HG02970 (cell line): ENCODE results near the gene LMLN.
"Not testable (repeated sequence)": the region's sequence is repeated elsewhere in the genome, so short reads cannot be mapped to it uniquely, and the experiment has no call there.

Experiments
- ATAC-seq: cut with Tn5 transposase; IDR thresholded peaks from one replicate; pipeline ENCODE4 v1.9.1; 2021; ENCODE audit warnings: mild to moderate bottlenecking, moderate library complexity, moderate number of reproducible peaks; ENCODE audit not compliant: unreplicated experiment, low FRiP score

LMLN gene

DNA sequence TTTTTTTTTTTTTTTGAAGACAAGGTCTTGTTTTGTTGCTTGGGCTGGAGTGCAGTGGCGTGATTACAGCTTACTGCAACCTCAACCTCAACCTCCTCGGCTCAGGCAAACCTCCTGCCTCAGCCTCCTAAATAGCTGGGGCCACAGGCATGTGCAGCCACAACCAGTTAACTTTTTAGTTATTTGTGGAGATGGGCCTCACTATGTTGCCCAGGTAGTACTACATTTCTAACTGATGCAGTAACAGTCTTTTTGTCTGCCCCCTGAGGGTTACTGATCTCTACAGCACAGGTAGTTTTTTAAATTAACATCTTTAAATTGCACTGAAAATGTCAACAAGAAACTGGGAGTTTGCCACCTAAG, 3.4 kb upstream of the LMLN start:
- no peak for ATAC-seq

DNA sequence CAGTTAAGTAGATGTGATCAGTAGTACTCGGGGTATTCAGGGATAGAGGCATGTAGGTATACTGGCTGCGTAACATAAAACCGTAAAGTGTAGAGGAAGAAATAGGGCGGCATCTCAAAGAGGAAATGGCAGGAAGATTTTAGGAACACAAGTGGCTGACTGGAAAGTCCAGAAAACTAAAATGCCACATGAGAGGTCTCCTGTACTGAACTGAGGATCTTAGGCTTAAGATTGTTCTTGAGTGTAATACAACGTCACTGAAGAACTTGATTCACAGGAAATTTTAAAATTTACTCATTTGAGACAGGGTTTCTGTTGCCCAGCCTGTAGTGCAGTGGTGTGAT, 2.3 kb upstream of the LMLN start:
- no peak for ATAC-seq

DNA sequence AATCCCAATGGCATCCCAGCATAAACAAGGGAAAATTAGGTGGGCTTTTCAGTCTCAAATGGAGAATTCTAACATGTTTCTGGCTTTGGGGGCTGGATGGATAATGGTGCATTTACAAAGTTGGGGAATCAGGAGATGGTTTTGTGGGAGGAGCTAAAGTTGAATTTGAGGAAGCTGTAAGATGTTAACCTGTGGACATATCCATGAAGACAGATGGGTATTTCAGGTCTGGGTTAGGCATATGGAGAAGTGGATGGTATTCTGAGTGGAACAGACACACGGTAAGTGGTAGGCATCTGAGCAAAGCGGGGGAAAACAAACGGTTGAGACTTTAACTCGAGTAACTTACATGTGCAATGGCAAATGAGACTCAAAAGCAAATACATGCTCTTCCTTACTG, 1.7 kb upstream of the LMLN start:
- ATAC-seq: no peak

DNA sequence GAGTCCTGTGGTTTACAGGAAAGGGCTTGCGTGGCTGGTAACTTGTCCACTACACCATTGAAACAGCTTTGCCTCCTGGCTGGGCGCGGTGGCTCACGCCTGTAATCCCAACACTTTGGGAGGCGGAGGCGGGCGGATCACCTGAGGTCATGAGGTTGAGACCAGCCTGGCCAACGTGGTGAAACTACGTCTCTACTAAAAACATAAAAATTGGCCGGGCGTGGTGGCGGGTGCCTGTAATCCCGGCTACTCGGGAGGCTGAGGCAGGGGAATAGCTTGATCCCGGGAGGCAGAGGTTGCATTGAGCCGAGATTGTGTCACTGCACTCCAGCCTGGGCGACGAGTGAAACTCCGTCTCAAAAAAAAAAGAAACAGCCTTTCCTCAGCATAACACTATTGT, 1.2 kb upstream of the LMLN start:
- not testable (repeated sequence) for ATAC-seq

DNA sequence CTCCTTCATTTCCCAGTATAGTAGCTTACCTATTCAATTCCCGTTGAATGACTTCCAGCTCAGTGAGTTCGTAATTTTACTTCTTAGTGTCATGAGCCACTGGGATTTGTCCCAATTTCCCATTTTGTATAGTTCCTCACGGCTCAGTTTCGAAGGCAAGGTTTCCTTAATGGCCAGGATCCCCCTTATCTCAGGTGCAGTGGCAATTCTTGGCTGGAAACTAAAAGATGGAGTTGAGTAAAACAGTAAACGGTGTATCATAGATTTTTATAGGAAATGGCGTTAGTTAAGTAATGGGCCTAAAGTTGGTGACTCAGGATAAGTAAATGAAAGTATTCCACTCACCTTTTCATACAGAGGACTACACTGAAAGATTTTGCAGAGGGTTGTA, 522 bp upstream of the LMLN start:
- no peak for ATAC-seq

DNA sequence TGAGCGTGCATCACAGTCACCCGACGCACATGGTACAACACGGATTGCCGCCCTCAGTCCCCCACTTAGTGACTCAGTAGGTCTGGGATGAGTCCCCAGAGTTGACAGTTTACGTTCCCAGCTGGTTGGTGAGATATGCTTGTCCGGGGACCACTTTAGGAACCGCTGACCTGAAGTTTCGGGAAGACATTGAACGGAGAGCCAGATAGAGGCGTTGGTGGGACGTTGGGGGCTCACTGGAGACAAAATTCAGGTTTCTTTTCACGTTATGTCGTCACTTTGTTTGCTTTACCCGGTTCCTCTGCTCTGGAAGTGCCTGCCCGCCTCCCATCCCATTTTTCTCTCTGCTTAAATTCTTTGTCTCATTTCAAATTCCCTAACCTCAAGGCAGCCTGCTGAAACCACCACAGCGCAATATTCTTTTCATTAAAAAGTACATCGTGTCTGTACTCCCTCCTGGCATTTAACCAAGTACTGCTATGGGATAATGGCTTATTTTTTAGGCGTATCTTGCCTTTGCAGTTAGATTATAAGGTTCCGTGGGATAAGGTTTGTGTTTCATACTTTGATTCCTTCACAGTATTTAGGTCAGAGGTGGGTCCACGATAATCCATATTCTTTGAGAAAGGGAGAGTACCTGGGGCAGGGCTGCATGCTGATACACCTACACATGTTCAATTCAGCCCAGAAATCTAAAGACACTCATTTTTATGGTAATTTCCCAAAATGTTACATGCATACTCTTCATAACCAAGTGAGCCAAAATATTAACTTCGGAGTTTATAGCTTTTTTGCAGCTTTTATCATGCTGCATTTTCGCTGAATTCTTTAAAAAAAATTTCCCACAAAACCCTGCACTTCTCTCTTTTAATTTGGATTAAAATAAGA, 921 bp downstream of the LMLN start:
- ATAC-seq: no peak

DNA sequence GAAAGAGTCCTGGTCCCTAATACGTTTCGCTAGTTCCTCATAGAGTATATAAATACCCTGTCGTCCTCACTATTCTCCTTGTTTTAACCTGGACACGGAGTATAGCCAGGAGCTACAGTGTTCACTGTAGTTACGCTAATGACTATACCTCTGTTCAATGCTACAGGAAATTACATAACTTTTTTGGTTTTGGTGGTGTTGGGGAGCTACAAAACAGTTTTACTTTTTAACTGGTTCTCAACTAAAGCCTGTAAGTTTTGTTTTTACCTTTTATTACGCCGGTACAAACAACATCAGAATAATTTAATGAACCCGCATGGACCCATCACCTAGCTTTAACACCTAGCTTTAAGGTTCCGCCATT, 1.5 kb downstream of the LMLN start:
- no peak for ATAC-seq

DNA sequence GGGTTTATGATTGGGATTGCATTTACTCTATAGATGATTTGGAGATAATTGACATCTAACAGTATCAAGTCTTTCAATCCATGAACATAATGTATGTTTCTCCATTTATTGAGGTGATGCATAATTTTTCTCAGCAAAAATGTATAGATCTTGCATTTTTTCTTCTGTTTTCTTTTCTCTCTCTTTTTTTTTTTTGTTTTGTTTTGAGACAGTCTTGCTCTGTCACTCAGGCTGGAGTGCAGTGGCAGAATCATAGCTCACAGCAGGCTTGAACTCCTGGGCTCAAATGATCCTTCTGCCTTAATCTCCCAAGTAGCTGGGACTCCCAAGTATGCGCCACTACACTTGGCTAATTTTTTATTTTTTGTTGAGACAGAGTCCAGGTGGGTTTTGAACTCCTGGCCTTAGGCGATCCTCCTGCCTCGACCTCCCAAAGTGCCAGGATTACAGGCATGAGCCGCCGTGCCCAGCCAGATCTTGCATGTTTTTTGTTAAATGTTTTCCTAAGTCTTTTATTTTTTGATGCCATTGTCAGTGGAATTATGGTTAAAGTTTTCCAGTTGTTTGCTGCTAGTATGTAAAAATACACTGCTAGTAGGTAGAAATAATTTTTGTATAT, 3.1 kb downstream of the LMLN start:
- ATAC-seq: no peak

DNA sequence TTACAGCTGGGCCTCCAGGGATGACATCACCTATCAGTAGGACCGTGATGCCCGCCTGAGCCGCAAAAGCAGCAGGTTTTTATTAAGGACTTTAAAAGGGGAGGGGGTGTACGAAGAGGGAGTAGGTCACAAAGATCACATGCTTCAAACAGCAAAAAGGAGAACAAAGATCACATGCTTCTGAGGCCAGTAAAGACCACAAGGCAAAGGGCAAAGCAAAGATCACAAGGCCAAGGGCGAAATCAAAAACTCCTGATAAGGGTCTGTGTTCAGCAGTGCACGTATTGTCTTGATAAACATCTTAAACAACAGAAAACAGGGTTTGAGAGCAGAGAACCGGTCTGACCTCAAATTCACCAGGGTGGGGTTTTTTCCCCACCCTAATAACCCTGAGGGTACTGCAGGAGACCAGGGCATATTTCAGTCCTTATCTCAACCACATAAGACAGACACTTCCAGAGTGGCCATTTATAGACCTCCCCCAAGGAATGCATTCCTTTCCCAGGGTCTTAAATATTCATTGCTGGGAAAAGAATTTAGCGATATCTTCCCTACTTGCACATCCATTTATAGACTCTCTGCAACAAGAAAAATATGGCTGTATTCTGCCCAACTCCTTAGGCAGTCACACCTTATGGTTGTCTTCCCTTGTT, 7.4 kb downstream of the LMLN start:
- ATAC-seq: not testable (repeated sequence)

DNA sequence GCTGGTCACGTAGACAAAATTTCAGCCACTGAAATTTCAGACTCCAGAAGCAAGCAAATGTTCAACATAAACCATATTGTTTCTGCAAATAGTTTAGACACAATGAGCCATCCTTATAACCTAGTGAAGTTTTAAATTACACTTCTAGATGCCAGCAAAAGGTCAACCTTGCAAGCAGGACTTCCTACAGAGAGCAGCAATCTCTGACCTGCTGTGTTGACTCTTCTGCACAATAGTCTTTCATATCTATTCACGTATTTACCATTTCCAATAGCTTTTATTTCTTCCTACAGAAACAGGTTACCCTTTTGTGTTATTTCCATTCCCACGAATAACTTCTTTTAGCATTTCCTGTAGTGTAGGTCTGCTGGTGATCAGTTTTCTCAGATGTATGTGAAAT, 10.6 kb downstream of the LMLN start:
- no peak for ATAC-seq

DNA sequence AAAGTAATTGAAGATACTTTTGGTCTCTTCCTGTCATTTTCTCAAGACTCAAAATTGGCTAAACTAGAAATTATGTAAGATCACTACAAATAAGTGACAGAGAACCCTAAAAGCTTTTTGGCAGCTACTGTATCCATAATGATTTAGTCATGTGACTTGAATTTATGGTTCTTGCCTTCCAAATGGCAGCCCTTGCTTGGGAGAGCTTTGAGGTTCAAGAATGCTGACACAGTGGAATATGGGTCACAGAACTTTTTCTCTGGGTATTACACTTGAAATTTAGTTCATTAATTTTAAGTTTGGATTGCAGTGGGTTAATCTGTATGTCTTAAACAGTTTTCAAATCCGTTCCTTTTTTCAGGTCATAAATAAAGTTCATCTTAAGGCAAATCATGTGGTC, 14.0 kb downstream of the LMLN start:
- ATAC-seq: no peak

DNA sequence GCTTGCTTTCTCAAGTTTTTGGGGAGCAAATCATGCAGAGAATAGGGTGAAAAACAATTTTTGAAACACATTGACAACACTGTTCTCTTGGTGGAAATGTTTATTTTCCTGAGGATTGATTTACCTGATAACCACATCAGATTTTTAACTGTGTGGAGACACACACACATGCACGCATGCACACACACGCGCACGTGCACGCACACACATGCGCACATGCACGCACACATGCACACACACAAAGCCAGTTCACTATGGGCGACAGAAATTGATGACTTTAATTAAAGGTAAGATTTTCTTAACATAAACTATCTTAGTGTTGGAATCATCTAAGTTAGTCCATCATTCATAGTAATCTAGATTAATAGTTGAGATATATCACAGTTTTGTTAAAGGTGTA, 15.3 kb downstream of the LMLN start:
- no peak for ATAC-seq

DNA sequence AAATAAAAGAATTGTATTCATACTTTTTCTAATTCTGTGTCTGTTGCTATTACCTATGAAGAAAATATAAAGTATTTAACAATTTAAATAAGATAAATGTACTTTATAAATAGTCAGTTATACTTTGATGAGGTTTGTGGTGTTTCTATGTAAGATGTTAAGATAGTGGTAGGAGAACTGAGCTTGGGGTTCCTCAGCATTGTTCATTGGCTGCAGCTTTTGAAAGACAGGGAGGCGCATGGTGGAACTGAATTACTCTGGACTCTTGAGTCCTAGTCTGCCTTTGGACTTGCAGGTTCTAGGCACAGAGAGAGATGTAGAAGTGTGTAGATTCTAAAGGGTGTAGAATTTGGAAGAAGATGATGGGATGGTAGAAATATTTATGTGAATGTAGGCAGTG, 23.1 kb downstream of the LMLN start:
- no peak for ATAC-seq

DNA sequence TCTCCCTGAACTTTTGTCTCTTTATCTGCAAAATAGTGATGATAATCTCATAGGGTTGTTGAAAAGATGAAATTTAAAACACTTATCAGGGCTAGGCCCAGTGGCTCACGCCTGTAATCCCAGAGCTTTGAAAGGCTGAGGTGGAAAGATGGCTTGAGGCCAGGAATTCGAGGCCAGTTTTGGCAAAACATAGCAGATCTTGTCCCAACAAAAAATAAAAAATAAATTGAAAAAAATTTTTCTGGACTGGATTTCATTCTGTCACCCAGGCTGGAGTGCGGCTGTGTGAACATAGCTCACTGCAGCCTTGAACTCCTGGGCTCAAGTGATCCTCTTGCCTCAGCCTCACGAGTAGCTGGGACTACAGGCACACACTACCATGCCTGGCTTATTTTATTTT, 29.6 kb downstream of the LMLN start:
- no peak for ATAC-seq

DNA sequence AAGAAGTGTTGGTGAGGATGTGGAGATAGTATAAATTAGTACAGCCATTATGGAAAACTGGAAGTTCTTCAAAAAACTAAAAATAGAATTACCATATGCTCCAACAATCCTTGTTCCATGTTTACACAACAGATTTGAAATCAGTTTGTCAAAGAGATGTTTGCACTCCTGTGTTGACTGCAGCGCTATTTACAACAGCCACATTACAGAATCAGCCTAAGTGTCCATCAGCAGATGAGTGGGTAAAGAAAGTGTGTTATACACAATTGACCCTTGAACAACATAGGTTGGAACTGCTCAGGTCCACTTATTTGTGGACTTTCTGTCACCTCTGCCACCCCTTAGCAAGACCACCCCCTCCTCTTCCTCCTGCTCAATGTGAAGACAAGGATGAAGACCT, 34.7 kb downstream of the LMLN start:
- ATAC-seq: no peak

DNA sequence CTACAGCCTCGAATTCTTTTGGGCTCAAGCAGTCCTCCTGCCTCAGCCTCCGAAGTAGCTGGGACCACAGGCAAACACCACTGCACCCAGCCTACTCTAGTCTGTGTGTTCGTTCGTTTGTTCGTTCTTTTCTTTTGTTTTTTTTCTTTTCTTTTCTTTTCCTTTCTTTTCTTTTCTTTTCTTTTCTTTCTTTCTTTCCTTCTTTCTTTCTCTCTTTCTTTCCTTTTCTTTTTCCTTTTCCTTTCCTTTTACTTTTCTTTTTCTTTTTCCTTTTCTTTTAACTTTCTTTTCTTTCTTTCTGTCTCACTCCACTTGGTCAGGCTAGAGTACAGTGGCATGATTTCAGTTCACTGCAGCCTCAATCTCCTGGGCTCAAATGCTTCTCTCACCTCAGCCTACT, 36.8 kb downstream of the LMLN start:
- no peak for ATAC-seq

DNA sequence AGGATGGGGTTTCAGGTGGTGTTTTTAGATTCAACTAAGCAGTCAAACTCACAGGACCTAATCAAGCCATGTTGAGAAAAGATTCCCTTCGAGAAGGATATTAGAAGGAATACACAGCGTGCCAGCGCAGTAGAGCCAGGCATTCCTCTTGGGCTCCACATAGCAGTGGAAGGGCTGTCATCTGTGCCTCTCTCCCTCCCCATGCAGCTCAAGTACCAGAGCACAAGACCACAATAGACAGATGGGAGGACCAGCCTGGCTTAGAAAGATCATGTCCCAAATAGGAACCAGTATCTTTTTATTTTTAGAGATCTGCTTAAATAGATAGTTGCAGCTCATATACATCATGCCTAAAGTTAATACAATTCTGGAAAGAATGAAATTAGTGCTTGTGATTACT, 37.9 kb downstream of the LMLN start:
- no peak for ATAC-seq

DNA sequence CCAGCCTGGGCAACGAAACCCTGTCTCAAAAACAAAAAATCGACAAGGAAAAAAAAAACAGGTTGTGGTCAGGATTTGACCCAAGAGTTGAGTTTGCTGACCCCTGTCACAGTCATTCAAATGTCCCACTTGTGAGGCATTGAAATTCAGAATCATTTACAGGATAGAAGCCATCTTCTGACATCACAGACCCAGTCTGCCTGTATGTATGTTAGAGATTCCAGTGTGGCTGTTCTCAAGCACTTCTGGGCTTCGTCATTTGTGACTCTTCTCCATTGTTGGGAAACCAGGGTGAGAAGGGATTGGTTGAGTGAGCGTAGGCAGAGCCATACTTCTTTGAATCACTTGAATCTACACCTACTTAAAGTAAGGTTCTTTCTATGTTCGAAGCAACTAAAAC, 57.1 kb downstream of the LMLN start:
- no peak for ATAC-seq

DNA sequence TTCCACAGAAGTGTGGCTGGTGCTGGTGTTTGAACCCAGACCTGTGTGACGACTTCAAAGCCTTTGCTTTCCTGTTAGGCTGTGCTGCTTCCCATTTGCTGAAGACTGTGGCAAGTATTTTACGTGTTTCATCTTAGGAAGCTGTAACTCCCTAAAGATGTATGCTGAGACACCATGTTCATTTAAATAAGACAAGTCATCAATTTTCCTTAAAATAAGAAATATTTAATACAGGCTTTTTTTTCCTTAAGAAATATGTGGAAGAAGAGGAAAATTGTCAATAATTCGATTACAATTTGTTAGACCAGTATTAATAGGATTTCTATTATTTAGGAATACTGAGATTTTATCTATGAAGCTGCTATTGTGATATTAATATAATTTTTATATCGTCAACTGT, 58.4 kb downstream of the LMLN start:
- ATAC-seq: no peak

DNA sequence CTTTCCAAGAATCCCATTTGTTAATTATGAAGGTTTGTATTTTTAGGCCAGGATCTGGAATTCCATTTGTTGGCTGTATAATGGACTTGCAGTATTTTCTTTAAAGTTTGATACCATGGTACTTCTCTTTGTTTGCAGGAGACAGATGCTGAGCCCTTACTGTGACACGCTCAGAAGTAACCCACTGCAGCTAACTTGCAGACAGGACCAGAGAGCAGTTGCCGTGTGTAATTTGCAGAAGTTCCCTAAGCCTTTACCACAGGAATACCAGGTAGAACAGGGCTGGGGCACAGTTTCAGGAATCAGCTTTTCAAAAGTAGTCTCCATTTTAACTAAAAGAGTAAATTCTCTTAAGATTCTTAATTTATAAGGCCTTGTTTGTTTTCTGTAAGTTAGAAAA, 59.1 kb downstream of the LMLN start:
- no peak for ATAC-seq

DNA sequence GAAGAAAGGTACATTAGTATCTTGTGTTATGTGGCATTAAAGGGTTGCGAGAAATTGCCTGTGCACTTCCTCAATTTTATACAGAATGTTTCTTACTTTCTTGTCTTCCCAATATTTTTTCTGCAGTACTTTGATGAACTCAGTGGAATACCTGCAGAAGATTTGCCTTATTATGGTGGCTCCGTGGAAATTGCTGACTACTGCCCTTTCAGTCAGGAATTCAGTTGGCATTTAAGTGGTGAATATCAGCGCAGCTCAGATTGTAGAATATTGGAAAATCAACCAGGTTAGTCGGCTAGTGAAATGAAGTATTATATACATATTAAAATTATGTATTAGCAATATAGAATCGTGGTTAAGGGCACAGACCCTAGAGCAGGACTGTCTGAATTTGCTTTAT, 61.3 kb downstream of the LMLN start:
- no peak for ATAC-seq

DNA sequence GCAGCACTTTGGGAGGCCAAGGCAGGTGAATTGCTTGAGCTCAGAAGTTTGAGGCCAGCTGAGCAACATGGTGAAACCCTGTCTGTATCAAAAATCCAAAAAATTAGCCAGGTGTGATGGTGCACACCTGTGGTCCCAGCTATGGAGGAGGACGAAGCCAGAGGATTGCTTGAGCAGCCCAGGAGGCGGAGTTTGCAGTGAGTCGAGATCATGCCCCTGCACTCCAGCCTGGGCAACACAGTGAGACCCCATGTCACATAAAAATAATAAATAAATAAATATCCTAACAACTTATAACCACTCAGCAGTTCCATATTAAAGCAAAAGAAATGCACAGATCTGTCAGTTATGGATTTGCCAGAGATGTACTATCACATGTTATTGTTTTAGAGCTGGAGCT, 62.6 kb downstream of the LMLN start:
- ATAC-seq: no peak
